ENCODE data around the gene ZNF555. TPM values are rescaled to one million over a fixed set of nuclear protein-coding genes. Genes with fewer than 3 reads are reported as not detected.

Gene ZNF555
- total and polyA plus RNA-seq, 9 of the 15 experiments (the other 6 are each of a cell fraction or from before 2014, with no cell fraction given): 2.0 to 6.7 (median 5.4) TPM

DNA sequence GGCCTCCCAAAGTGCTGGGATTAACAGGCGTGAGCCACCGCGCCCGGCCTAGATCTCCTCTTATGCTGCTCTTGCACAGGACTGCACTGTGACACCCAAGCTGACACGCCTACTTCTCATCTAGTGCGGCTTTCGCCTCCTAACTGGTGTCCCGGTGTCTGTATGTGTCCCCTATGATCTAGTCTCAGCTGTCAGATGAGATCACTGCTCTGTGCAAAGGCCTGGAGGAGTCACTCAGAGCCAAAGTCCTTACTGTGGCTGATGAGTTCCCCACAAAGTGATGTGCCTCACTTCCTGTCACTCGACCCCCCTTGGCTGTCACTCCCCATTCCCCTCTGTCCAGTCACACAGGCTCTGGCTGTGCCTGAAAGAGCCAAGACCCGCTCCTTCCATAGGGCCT lies 28.3 kb downstream of the ZNF555 start:
- Histone ChIP-seq H3K36me3 (ENCODE audit: control insufficient read depth, insufficient read depth, low read length) (no peaks in the 10 kb centered on the region), H3K4me1 (replicated peaks in 1 of 2; ENCODE audit: control insufficient read depth in 2 of 2, insufficient read depth in 2 of 2, low read length in 2 of 2) (peaks cover 11 to 18% of the 10 kb centered on the region in 2 experiments; a peak in 4 of 5 replicates), H2AFZ (ENCODE audit: low read depth, low read length) (no peak overlapping the region), H3K4me2 (ENCODE audit: insufficient read depth, low read length) (no peak overlapping the region), H4K20me1 (replicated peaks; ENCODE audit: control insufficient read depth, insufficient read depth, low read length) (no peaks in the 10 kb centered on the region), H3K9ac (ENCODE audit: insufficient read depth in 1 of 2, low read depth in 2 of 2, low read length in 2 of 2) (no peak overlapping the region), H3K27me3 (ENCODE audit: control insufficient read depth in 2 of 2, insufficient read depth in 2 of 2, low read length in 2 of 2) (no peaks in the 10 kb centered on the region), H3K9me1 (ENCODE audit: control insufficient read depth, insufficient read depth, low read length) (no peaks in the 10 kb centered on the region), H3K79me2 (ENCODE audit: control insufficient read depth, insufficient read depth, low read length) (no peaks in the 10 kb centered on the region), H3K9me3 (replicated peaks; ENCODE audit: control insufficient read depth, insufficient read depth, low read depth, low read length) (peaks cover 6% of the 10 kb centered on the region), H3K4me3 (no peak overlapping the region), H3K27ac (ENCODE audit: extremely low read depth, low read depth, low read length) (no peak overlapping the region)
- BruUV-seq (replicated peaks): no TSS peak
- no peak for DNase-seq (ENCODE audit: extremely low read depth in 1 of 4, low spot score in 3 of 4)
- POLR2A ChIA-PET: interaction anchor here (0.7 kb wide), 1 partner anchor 187 kb away, joined by 3 read pairs; no protein-coding TSS in a partner anchor
- CTCF ChIA-PET (ENCODE audit: low intra/inter-chr PET ratio): no interaction called here
- 50% methylated on average over 10 of the region's 10 CpGs for WGBS (ENCODE audit: insufficient coverage, low coverage, missing lambda C conversion rate)
- TF ChIP-seq, protein P1, sequence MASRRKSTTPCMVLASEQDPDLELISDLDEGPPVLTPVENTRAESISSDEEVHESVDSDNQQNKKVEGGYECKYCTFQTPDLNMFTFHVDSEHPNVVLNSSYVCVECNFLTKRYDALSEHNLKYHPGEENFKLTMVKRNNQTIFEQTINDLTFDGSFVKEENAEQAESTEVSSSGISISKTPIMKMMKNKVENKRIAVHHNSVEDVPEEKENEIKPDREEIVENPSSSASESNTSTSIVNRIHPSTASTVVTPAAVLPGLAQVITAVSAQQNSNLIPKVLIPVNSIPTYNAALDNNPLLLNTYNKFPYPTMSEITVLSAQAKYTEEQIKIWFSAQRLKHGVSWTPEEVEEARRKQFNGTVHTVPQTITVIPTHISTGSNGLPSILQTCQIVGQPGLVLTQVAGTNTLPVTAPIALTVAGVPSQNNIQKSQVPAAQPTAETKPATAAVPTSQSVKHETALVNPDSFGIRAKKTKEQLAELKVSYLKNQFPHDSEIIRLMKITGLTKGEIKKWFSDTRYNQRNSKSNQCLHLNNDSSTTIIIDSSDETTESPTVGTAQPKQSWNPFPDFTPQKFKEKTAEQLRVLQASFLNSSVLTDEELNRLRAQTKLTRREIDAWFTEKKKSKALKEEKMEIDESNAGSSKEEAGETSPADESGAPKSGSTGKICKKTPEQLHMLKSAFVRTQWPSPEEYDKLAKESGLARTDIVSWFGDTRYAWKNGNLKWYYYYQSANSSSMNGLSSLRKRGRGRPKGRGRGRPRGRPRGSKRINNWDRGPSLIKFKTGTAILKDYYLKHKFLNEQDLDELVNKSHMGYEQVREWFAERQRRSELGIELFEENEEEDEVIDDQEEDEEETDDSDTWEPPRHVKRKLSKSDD (conservative IDR thresholded peaks at IDR 0.05; ENCODE audit: low read length): no peak
- TF ChIP-seq, protein P2, sequence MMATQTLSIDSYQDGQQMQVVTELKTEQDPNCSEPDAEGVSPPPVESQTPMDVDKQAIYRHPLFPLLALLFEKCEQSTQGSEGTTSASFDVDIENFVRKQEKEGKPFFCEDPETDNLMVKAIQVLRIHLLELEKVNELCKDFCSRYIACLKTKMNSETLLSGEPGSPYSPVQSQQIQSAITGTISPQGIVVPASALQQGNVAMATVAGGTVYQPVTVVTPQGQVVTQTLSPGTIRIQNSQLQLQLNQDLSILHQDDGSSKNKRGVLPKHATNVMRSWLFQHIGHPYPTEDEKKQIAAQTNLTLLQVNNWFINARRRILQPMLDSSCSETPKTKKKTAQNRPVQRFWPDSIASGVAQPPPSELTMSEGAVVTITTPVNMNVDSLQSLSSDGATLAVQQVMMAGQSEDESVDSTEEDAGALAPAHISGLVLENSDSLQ (IDR thresholded peaks at IDR 0.05): 0 out of 2 replicates have a peak, but pooled peaks have one; percentile 19
- no peak for FAIRE-seq
- ATAC-seq: no peak
- in situ Hi-C loops (cut with MboI): loop anchor here (5.0 kb wide), 1 partner anchor 222 kb away; no protein-coding TSS in a partner anchor
- intact Hi-C loops (cut with micrococcal nuclease): loop anchor here (5.0 kb wide), 1 partner anchor 222 kb away; no protein-coding TSS in a partner anchor

Measured in K562 (cell line).